GM12878 (cell line): ENCODE measurements around the gene VPS13C. TPM values are rescaled to one million over a fixed set of nuclear protein-coding genes. Genes with fewer than 3 reads are reported as not detected.

Experiments
- BMI1 ChIP-seq: fragments of 450-650 bp; IDR thresholded peaks from 2 replicates; pipeline ENCODE4 v1.6.1; 2016; ENCODE audit warnings: mild to moderate bottlenecking, moderate library complexity, borderline replicate concordance
- CHD1 ChIP-seq: IDR thresholded peaks from 2 replicates; pipeline ENCODE4 v1.6.1; 2012; ENCODE audit warnings: low read depth, low read length, improper control_type of control experiment
- FOXK2 ChIP-seq: fragments of 450-650 bp; IDR thresholded peaks from 2 replicates; pipeline ENCODE4 v1.6.1; 2017; ENCODE audit warnings: mild to moderate bottlenecking, moderate library complexity
- IKZF2 ChIP-seq, 2 experiments: fragments of 450-650 bp; IDR thresholded peaks; 2 replicates each; pipeline ENCODE4 v1.6.1; 2017; ENCODE audit warnings: mild to moderate bottlenecking in 2 of 2, moderate library complexity in 2 of 2
- LARP7 ChIP-seq: fragments of 450-650 bp; IDR thresholded peaks from 2 replicates; pipeline ENCODE4 v1.6.1; 2017; ENCODE audit warnings: mild to moderate bottlenecking
- MEF2A ChIP-seq: IDR thresholded peaks from 2 replicates; pipeline ENCODE4 v1.6.1; 2011; ENCODE audit warnings: low read depth, mild to moderate bottlenecking, low read length, moderate library complexity; ENCODE audit not compliant: insufficient read depth
- NR2C2 ChIP-seq: IDR thresholded peaks from 2 replicates; pipeline ENCODE4 v1.6.1; 2011; ENCODE audit warnings: borderline replicate concordance, low read depth; ENCODE audit not compliant: control insufficient read depth, insufficient read length
- PAX8 ChIP-seq: fragments of 450-650 bp; IDR thresholded peaks from 2 replicates; pipeline ENCODE4 v1.6.1; 2017; ENCODE audit warnings: mild to moderate bottlenecking, moderate library complexity
- RAD21 ChIP-seq: IDR thresholded peaks from 2 replicates; pipeline ENCODE4 v1.6.1; 2011; ENCODE audit warnings: mild to moderate bottlenecking, low read depth, low read length, moderate library complexity; ENCODE audit not compliant: insufficient read depth
- SMC3 ChIP-seq: IDR thresholded peaks from 2 replicates; pipeline ENCODE4 v1.6.1; 2011; ENCODE audit warnings: low read length, improper control_type of control experiment, borderline replicate concordance
- polyA plus RNA-seq, 11 experiments: library from polyadenylated mRNA; depleted of rRNA in 4 of 11; unstranded in 6 of 11; stranded (reverse) in 5 of 11; fragments of >200 nt; fragmentation: Nextera tagmentation in 4 of 11; fragmentation: Illumina TruSeq in 1 of 11; extraction: Ambion mirVana in 4 of 11; extraction: Trizol in 1 of 11; gene quantifications; 1 replicate in 1 of 11; 2 replicates in 10 of 11; pipeline versions ENCODE4 v1.2.1 to v1.2.3, GENCODE V29; 2011 to 2016; ENCODE audit warnings: inconsistent platforms in 2 of 11, missing spikeins in 2 of 11, low read depth in 1 of 11
- total RNA-seq, 4 experiments: library from RNA; depleted of rRNA in 3 of 4; stranded (reverse); fragments of >200 nt in 3 of 4; fragmentation: Illumina TruSeq in 1 of 4; extraction: Trizol in 1 of 4; gene quantifications; 2 replicates each; pipeline versions ENCODE4 v1.2.1 to v1.2.3, GENCODE V29; 2013 to 2021
- TF ChIP-seq, protein P1 (sequence below): fragments of 450-650 bp; IDR thresholded peaks from 2 replicates; pipeline ENCODE4 v1.6.1; 2017; ENCODE audit warnings: low read depth, mild to moderate bottlenecking, moderate library complexity
- TF ChIP-seq, protein P2 (sequence below): fragments of 450-650 bp; IDR thresholded peaks from 2 replicates; pipeline ENCODE4 v1.6.1; 2017; ENCODE audit warnings: mild to moderate bottlenecking, low read depth, inconsistent platforms; ENCODE audit not compliant: poor library complexity, severe bottlenecking
- TF ChIP-seq, protein P3 (sequence below): fragments of 450-650 bp; IDR thresholded peaks from 2 replicates; pipeline ENCODE4 v1.6.1; 2017; ENCODE audit warnings: antibody characterized with exemption, mild to moderate bottlenecking, moderate library complexity
- TF ChIP-seq, protein P4 (sequence below): fragments of 450-650 bp; IDR thresholded peaks from 2 replicates; pipeline ENCODE4 v1.6.1; 2018; ENCODE audit warnings: mild to moderate bottlenecking, low read depth, moderate library complexity; ENCODE audit not compliant: partially characterized antibody
- TF ChIP-seq, protein P5 (sequence below): fragments of 450-650 bp; formaldehyde crosslinking; IDR thresholded peaks from 2 replicates; pipeline ENCODE4 v1.4.0; 2022; ENCODE audit warnings: mild to moderate bottlenecking, moderate library complexity

VPS13C gene
- total and polyA plus RNA-seq, 10 of the 15 experiments (the other 5 are each of a cell fraction or from before 2014, with no cell fraction given): 9.3 to 53.1 (median 31.8) TPM

DNA sequence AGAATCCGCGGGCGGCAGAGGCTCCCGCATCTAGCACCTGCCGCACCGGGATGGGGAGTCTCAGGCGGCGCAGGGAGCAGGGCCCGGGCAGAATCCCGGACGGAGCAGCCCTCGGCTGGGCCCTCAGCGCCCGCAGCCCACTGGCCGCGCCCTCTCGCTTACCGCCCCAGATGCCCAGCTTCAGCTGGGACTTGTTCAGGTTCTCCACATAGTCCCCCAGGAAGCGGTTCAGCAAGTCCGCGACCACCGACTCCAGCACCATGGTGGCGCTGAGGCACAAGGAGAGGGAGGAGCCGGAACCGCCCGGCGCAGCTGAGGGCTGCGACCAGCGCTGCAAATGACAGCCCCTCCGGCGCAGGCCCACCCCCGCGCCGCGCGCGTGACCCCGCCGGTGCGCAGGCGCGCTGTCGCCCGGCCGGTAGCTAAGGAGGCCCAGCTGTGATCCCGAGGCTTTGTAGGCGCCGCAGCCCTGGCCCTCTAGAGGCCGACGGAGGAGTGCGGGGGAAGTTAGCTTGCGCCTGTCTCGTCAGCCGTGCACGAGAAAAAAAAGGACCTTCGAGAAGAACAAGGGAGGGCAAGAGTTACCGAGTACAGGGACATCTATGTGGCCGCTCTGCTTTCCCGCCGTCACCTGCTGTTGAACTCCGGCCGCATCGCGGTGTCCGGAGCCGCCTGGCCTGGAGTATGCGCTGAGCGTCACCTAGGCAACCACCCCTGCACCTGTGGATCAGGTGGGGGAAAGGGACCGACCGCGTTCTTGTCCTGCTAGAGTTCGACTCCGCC lies at the start of gene VPS13C (continued):
- TF ChIP-seq, protein P1, sequence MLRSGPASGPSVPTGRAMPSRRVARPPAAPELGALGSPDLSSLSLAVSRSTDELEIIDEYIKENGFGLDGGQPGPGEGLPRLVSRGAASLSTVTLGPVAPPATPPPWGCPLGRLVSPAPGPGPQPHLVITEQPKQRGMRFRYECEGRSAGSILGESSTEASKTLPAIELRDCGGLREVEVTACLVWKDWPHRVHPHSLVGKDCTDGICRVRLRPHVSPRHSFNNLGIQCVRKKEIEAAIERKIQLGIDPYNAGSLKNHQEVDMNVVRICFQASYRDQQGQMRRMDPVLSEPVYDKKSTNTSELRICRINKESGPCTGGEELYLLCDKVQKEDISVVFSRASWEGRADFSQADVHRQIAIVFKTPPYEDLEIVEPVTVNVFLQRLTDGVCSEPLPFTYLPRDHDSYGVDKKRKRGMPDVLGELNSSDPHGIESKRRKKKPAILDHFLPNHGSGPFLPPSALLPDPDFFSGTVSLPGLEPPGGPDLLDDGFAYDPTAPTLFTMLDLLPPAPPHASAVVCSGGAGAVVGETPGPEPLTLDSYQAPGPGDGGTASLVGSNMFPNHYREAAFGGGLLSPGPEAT: peak; percentile 34; the same call in 1 of the 2 replicates
- TF ChIP-seq MEF2A (no peak), FOXK2 (no peak), IKZF2 (IDR thresholded peaks at IDR 0.05) (peak; percentile 32 to 59), BMI1 (peak; percentile 82), PAX8 (no peak), SMC3 (peak; percentile 44), LARP7 (peak; percentile 91), RAD21 (peak; percentile 52), NR2C2 (no peak), CHD1 (0 out of 2 replicates have a peak, but pooled peaks have one; percentile 43)
- TF ChIP-seq, protein P2, sequence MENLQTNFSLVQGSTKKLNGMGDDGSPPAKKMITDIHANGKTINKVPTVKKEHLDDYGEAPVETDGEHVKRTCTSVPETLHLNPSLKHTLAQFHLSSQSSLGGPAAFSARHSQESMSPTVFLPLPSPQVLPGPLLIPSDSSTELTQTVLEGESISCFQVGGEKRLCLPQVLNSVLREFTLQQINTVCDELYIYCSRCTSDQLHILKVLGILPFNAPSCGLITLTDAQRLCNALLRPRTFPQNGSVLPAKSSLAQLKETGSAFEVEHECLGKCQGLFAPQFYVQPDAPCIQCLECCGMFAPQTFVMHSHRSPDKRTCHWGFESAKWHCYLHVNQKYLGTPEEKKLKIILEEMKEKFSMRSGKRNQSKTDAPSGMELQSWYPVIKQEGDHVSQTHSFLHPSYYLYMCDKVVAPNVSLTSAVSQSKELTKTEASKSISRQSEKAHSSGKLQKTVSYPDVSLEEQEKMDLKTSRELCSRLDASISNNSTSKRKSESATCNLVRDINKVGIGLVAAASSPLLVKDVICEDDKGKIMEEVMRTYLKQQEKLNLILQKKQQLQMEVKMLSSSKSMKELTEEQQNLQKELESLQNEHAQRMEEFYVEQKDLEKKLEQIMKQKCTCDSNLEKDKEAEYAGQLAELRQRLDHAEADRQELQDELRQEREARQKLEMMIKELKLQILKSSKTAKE: no peak
- TF ChIP-seq, protein P3, sequence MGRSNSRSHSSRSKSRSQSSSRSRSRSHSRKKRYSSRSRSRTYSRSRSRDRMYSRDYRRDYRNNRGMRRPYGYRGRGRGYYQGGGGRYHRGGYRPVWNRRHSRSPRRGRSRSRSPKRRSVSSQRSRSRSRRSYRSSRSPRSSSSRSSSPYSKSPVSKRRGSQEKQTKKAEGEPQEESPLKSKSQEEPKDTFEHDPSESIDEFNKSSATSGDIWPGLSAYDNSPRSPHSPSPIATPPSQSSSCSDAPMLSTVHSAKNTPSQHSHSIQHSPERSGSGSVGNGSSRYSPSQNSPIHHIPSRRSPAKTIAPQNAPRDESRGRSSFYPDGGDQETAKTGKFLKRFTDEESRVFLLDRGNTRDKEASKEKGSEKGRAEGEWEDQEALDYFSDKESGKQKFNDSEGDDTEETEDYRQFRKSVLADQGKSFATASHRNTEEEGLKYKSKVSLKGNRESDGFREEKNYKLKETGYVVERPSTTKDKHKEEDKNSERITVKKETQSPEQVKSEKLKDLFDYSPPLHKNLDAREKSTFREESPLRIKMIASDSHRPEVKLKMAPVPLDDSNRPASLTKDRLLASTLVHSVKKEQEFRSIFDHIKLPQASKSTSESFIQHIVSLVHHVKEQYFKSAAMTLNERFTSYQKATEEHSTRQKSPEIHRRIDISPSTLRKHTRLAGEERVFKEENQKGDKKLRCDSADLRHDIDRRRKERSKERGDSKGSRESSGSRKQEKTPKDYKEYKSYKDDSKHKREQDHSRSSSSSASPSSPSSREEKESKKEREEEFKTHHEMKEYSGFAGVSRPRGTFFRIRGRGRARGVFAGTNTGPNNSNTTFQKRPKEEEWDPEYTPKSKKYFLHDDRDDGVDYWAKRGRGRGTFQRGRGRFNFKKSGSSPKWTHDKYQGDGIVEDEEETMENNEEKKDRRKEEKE: no peak
- TF ChIP-seq, protein P4, sequence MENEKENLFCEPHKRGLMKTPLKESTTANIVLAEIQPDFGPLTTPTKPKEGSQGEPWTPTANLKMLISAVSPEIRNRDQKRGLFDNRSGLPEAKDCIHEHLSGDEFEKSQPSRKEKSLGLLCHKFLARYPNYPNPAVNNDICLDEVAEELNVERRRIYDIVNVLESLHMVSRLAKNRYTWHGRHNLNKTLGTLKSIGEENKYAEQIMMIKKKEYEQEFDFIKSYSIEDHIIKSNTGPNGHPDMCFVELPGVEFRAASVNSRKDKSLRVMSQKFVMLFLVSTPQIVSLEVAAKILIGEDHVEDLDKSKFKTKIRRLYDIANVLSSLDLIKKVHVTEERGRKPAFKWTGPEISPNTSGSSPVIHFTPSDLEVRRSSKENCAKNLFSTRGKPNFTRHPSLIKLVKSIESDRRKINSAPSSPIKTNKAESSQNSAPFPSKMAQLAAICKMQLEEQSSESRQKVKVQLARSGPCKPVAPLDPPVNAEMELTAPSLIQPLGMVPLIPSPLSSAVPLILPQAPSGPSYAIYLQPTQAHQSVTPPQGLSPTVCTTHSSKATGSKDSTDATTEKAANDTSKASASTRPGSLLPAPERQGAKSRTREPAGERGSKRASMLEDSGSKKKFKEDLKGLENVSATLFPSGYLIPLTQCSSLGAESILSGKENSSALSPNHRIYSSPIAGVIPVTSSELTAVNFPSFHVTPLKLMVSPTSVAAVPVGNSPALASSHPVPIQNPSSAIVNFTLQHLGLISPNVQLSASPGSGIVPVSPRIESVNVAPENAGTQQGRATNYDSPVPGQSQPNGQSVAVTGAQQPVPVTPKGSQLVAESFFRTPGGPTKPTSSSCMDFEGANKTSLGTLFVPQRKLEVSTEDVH: peak; percentile 33
- TF ChIP-seq, protein P5, sequence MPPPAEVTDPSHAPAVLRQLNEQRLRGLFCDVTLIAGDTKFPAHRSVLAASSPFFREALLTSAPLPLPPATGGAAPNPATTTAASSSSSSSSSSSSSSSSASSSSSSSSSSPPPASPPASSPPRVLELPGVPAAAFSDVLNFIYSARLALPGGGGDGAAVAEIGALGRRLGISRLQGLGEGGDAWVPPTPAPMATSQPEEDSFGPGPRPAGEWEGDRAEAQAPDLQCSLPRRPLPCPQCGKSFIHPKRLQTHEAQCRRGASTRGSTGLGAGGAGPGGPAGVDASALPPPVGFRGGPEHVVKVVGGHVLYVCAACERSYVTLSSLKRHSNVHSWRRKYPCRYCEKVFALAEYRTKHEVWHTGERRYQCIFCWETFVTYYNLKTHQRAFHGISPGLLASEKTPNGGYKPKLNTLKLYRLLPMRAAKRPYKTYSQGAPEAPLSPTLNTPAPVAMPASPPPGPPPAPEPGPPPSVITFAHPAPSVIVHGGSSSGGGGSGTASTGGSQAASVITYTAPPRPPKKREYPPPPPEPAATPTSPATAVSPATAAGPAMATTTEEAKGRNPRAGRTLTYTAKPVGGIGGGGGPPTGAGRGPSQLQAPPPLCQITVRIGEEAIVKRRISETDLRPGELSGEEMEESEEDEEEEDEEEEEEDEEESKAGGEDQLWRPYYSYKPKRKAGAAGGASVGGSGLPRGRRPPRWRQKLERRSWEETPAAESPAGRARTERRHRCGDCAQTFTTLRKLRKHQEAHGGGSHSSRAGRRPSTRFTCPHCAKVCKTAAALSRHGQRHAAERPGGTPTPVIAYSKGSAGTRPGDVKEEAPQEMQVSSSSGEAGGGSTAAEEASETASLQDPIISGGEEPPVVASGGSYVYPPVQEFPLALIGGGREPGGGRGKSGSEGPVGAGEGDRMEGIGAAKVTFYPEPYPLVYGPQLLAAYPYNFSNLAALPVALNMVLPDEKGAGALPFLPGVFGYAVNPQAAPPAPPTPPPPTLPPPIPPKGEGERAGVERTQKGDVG: no peak
